Mesenchymal stem cell (in vitro differentiated cells and primary cell): ENCODE results near the gene NDUFS7.
A peak's percentile ranks its signal among the peaks of the same experiment; 100 is the strongest.

ENCODE experiments used
- DNase-seq: peaks from one replicate; pipeline ENCODE4 v3.0.0-alpha.2; 2013
- H2AFZ ChIP-seq: one replicate; pipeline ENCODE4 v1.6.1; 2013; ENCODE audit warnings: low read depth, mild to moderate bottlenecking, control low read depth, inconsistent platforms, low read length, moderate library complexity
- H2AK5ac ChIP-seq: 2 replicates; pipeline ENCODE4 v1.6.1; 2013; ENCODE audit warnings: low read length, moderate library complexity, mild to moderate bottlenecking, inconsistent platforms; ENCODE audit not compliant: severe bottlenecking
- H2BK120ac ChIP-seq: one replicate; pipeline ENCODE4 v1.6.1; 2013; ENCODE audit warnings: low read depth, mild to moderate bottlenecking, inconsistent platforms, low read length, moderate library complexity
- H2BK12ac ChIP-seq, 2 experiments: one replicate each; pipeline ENCODE4 v1.6.1; 2013; ENCODE audit warnings: inconsistent platforms in 2 of 2, low read length in 2 of 2, mild to moderate bottlenecking in 2 of 2, moderate library complexity in 2 of 2, control low read depth in 1 of 2
- H2BK15ac ChIP-seq: one replicate; pipeline ENCODE4 v1.6.1; 2013; ENCODE audit warnings: mild to moderate bottlenecking, low read depth, inconsistent platforms; ENCODE audit not compliant: poor library complexity, severe bottlenecking
- H2BK5ac ChIP-seq: 2 replicates; pipeline ENCODE4 v1.6.1; 2013; ENCODE audit warnings: low read depth, mild to moderate bottlenecking, low read length, control low read depth, inconsistent platforms; ENCODE audit not compliant: poor library complexity, severe bottlenecking
- H3K14ac ChIP-seq, 2 experiments: one replicate each; pipeline ENCODE4 v1.6.1; 2013; ENCODE audit warnings: inconsistent platforms in 2 of 2, low read length in 2 of 2, control low read depth in 1 of 2, mild to moderate bottlenecking in 1 of 2, moderate library complexity in 1 of 2
- H3K18ac ChIP-seq, 2 experiments: one replicate each; pipeline ENCODE4 v1.6.1; 2013; ENCODE audit warnings: inconsistent platforms in 2 of 2, low read length in 2 of 2, control low read depth in 1 of 2, low read depth in 1 of 2, mild to moderate bottlenecking in 1 of 2
- H3K23ac ChIP-seq, 2 experiments: one replicate each; pipeline ENCODE4 v1.6.1; 2013; ENCODE audit warnings: inconsistent platforms in 2 of 2, low read length in 2 of 2, mild to moderate bottlenecking in 2 of 2, moderate library complexity in 2 of 2, control low read depth in 1 of 2
- H3K27ac ChIP-seq: 2 replicates; pipeline ENCODE4 v1.5.1; 2013; ENCODE audit warnings: mild to moderate bottlenecking, moderate library complexity, low read length, control low read depth, inconsistent platforms; ENCODE audit not compliant: poor library complexity, severe bottlenecking
- H3K27me3 ChIP-seq, 2 experiments: 2 replicates each; pipeline versions ENCODE4 v1.6.1 to v1.7.0; 2013; ENCODE audit warnings: low read length in 2 of 2, mild to moderate bottlenecking in 2 of 2, moderate library complexity in 2 of 2, control low read depth in 1 of 2, inconsistent platforms in 1 of 2; ENCODE audit not compliant: control insufficient read depth in 1 of 2, insufficient read depth in 1 of 2
- H3K36me3 ChIP-seq, 2 experiments: 2 replicates each; pipeline versions ENCODE4 v1.6.1 to v1.7.0; 2013; ENCODE audit warnings: low read length in 2 of 2, control low read depth in 1 of 2, inconsistent platforms in 1 of 2, low read depth in 1 of 2, mild to moderate bottlenecking in 1 of 2; ENCODE audit not compliant: insufficient read depth in 2 of 2, control insufficient read depth in 1 of 2
- H3K4ac ChIP-seq, 2 experiments: one replicate each; pipeline ENCODE4 v1.6.1; 2013; ENCODE audit warnings: inconsistent platforms in 2 of 2, low read length in 2 of 2, mild to moderate bottlenecking in 2 of 2, moderate library complexity in 2 of 2, control low read depth in 1 of 2, low read depth in 1 of 2
- H3K4me1 ChIP-seq: 2 replicates; pipeline ENCODE4 v1.6.1; 2013; ENCODE audit warnings: low read depth, low read length, control low read depth; ENCODE audit not compliant: control insufficient read depth, insufficient read depth
- H3K4me2 ChIP-seq: 2 replicates; pipeline ENCODE4 v1.6.1; 2013; ENCODE audit warnings: low read length, mild to moderate bottlenecking, inconsistent platforms; ENCODE audit not compliant: poor library complexity, severe bottlenecking
- H3K4me3 ChIP-seq, 2 experiments: 2 replicates each; pipeline versions ENCODE4 v1.5.1 to v1.7.0; 2013; ENCODE audit warnings: low read length in 2 of 2, mild to moderate bottlenecking in 2 of 2, control low read depth in 1 of 2, low read depth in 1 of 2; ENCODE audit not compliant: insufficient read depth in 1 of 2
- H3K79me1 ChIP-seq: replicated peaks from 2 replicates; pipeline ENCODE4 v1.6.1; 2013; ENCODE audit warnings: mild to moderate bottlenecking, control low read depth, low read length, inconsistent platforms; ENCODE audit not compliant: poor library complexity, severe bottlenecking
- H3K9ac ChIP-seq: 2 replicates; pipeline ENCODE4 v1.7.0; 2013; ENCODE audit warnings: mild to moderate bottlenecking, low read length, moderate library complexity
- H3K9me3 ChIP-seq: 2 replicates; pipeline ENCODE4 v1.7.0; 2013; ENCODE audit warnings: mild to moderate bottlenecking, low read length; ENCODE audit not compliant: control insufficient read depth
- H4K8ac ChIP-seq: one replicate; pipeline ENCODE4 v1.6.1; 2013; ENCODE audit warnings: inconsistent platforms, mild to moderate bottlenecking, low read length, moderate library complexity
- H4K91ac ChIP-seq: one replicate; pipeline ENCODE4 v1.6.1; 2013; ENCODE audit warnings: mild to moderate bottlenecking, low read length, inconsistent platforms
- WGBS: methylation state at CpG from one replicate; pipeline ENCODE4 v1.1.7; 2013; ENCODE audit warnings: mixed read lengths; 5-methylcytosine and 5-hydroxymethylcytosine counted together

The NDUFS7 gene

GRCh38 chr19:1420590-1420989 lies 36.9 kb downstream of the NDUFS7 start:
- Histone ChIP-seq H3K4me1 (peaks cover 50% of the 10 kb centered on the region), H4K91ac (peak overlapping the region; percentile 27), H3K23ac (no peak overlapping the region), H2BK15ac (no peak overlapping the region), H3K18ac (no peak overlapping the region), H3K79me1 (peaks cover 26% of the 10 kb centered on the region), H3K9me3 (no peaks in the 10 kb centered on the region), H3K4ac (no peak overlapping the region), H3K14ac (no peak overlapping the region), H4K8ac (peak overlapping the region; percentile 23), H3K4me2 (no peak overlapping the region), H2BK120ac (no peak overlapping the region), H3K36me3 (peaks cover 68 to 90% of the 10 kb centered on the region in 2 experiments), H2BK5ac (no peak overlapping the region), H2AK5ac (no peak overlapping the region), H3K9ac (no peak overlapping the region), H3K27me3 (no peaks in the 10 kb centered on the region), H3K27ac (no peak overlapping the region), H2BK12ac (no peak overlapping the region), H3K4me3 (peak overlapping the region in 1 of 2 experiments; percentile 11), H2AFZ (no peak overlapping the region)
- WGBS = 96% methylated on average over 15 of the region's 15 CpGs
- no peak for DNase-seq

GRCh38 chr19:1421218-1421957 lies 37.7 kb downstream of the NDUFS7 start:
- Histone ChIP-seq H2BK12ac (no peak overlapping the region), H3K27ac (no peak overlapping the region), H3K9me3 (no peaks in the 10 kb centered on the region), H3K9ac (no peak overlapping the region), H3K36me3 (peaks cover 76 to 96% of the 10 kb centered on the region in 2 experiments), H4K8ac (no peak overlapping the region), H3K4me3 (no peak overlapping the region), H4K91ac (no peak overlapping the region), H2AK5ac (no peak overlapping the region), H3K79me1 (peaks cover 30% of the 10 kb centered on the region), H3K18ac (no peak overlapping the region), H3K4ac (no peak overlapping the region), H3K4me1 (peaks cover 42% of the 10 kb centered on the region), H3K14ac (no peak overlapping the region), H2BK5ac (no peak overlapping the region), H3K4me2 (no peak overlapping the region), H2BK15ac (no peak overlapping the region), H3K23ac (no peak overlapping the region), H2BK120ac (no peak overlapping the region), H3K27me3 (no peaks in the 10 kb centered on the region), H2AFZ (no peak overlapping the region)
- DNase-seq = no peak
- 95% methylated on average over 37 of the region's 37 CpGs for WGBS

GRCh38 chr19:1421958-1422305 lies 38.2 kb downstream of the NDUFS7 start:
- Histone ChIP-seq H3K9me3 (no peaks in the 10 kb centered on the region), H3K4me2 (no peak overlapping the region), H3K9ac (no peak overlapping the region), H3K23ac (no peak overlapping the region), H3K36me3 (peaks cover 81 to 96% of the 10 kb centered on the region in 2 experiments), H2BK15ac (no peak overlapping the region), H3K27me3 (no peaks in the 10 kb centered on the region), H2BK12ac (no peak overlapping the region), H4K8ac (no peak overlapping the region), H3K79me1 (peaks cover 35% of the 10 kb centered on the region), H2AFZ (no peak overlapping the region), H3K18ac (no peak overlapping the region), H3K14ac (no peak overlapping the region), H3K4me3 (no peak overlapping the region), H3K27ac (no peak overlapping the region), H2BK5ac (no peak overlapping the region), H2AK5ac (no peak overlapping the region), H3K4ac (no peak overlapping the region), H2BK120ac (no peak overlapping the region), H3K4me1 (peaks cover 38% of the 10 kb centered on the region), H4K91ac (no peak overlapping the region)
- no peak for DNase-seq
- WGBS = 93% methylated on average over 22 of the region's 22 CpGs

GRCh38 chr19:1422360-1422759 lies 38.7 kb downstream of the NDUFS7 start:
- no peak overlapping the region for H3K4me2 ChIP-seq
- no peak for DNase-seq
- H3K4me1 ChIP-seq = peaks cover 33% of the 10 kb centered on the region
- no peak overlapping the region for H2AK5ac ChIP-seq
- H2BK5ac ChIP-seq = no peak overlapping the region
- no peak overlapping the region for H3K4me3 ChIP-seq
- no peak overlapping the region for H3K23ac ChIP-seq
- H3K79me1 ChIP-seq = peaks cover 39% of the 10 kb centered on the region
- H4K8ac ChIP-seq = no peak overlapping the region
- peaks cover 83 to 97% of the 10 kb centered on the region in 2 experiments for H3K36me3 ChIP-seq
- no peaks in the 10 kb centered on the region for H3K27me3 ChIP-seq
- no peak overlapping the region for H3K14ac ChIP-seq
- H3K9me3 ChIP-seq = no peaks in the 10 kb centered on the region
- no peak overlapping the region for H3K27ac ChIP-seq
- 67% methylated on average over 16 of the region's 16 CpGs for WGBS
- H2AFZ ChIP-seq = no peak overlapping the region
- no peak overlapping the region for H3K18ac ChIP-seq
- H2BK12ac ChIP-seq = no peak overlapping the region
- H2BK15ac ChIP-seq = no peak overlapping the region
- H3K4ac ChIP-seq = no peak overlapping the region
- H3K9ac ChIP-seq = no peak overlapping the region
- H2BK120ac ChIP-seq = no peak overlapping the region
- no peak overlapping the region for H4K91ac ChIP-seq
